ENCODE data around the gene SPDL1.

The SPDL1 gene, protein sequence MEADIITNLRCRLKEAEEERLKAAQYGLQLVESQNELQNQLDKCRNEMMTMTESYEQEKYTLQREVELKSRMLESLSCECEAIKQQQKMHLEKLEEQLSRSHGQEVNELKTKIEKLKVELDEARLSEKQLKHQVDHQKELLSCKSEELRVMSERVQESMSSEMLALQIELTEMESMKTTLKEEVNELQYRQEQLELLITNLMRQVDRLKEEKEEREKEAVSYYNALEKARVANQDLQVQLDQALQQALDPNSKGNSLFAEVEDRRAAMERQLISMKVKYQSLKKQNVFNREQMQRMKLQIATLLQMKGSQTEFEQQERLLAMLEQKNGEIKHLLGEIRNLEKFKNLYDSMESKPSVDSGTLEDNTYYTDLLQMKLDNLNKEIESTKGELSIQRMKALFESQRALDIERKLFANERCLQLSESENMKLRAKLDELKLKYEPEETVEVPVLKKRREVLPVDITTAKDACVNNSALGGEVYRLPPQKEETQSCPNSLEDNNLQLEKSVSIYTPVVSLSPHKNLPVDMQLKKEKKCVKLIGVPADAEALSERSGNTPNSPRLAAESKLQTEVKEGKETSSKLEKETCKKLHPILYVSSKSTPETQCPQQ

GRCh38 chr5:169583424-169584220, at the start of gene SPDL1:
SPDL1 (plus strand) TSS chr5:169583773; CDS start chr5:169588417, 4,644 bp downstream.
- peak; percentile 69 for DNase-seq (ENCODE audit: low read depth)

GRCh38 chr5:169534311-169534880, 49.2 kb upstream of the SPDL1 start:
- DNase-seq (ENCODE audit: low read depth): no peak

DNA sequence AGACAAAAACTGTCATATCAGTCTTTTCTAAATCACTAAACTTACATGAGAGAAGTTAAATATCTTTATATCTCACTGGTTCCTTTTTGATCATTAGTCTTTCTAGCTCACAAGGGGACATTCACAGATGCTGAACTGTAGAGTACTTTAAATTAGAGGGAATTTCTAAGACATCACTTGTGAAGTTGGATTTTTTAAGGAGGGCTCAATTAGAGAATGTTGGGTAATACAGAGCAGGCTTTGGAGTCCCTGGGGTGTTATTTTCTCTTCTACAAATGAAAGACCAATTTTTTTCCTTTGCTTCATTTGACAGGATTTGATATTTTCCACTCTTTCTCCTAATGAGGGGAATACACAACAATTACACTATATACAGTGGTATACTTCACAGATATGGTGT, 48.6 kb upstream of the SPDL1 start:
- no peak for DNase-seq (ENCODE audit: low read depth)

DNA sequence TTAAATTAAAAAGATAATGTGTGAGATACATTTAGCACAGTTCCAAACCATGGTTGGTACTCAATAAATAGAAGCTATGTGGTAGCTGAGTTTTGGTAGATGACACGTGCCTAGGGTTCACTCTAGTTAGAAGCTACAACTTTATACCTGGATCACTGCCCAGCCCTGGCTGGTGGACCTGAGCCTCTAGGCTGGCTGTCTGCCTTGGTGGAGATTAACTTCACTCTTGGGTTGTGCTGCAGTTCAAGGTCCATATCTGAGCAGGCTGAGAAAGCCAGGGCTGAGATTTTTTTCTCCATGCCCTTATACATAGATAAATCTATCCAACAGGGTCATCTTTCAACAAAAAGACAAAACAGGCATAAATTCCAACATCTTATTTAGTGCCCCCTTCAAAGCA, 44.6 kb upstream of the SPDL1 start:
- no peak for DNase-seq (ENCODE audit: low read depth)

GRCh38 chr5:169542811-169543210, 40.8 kb upstream of the SPDL1 start:
- DNase-seq (ENCODE audit: low read depth): no peak

DNA sequence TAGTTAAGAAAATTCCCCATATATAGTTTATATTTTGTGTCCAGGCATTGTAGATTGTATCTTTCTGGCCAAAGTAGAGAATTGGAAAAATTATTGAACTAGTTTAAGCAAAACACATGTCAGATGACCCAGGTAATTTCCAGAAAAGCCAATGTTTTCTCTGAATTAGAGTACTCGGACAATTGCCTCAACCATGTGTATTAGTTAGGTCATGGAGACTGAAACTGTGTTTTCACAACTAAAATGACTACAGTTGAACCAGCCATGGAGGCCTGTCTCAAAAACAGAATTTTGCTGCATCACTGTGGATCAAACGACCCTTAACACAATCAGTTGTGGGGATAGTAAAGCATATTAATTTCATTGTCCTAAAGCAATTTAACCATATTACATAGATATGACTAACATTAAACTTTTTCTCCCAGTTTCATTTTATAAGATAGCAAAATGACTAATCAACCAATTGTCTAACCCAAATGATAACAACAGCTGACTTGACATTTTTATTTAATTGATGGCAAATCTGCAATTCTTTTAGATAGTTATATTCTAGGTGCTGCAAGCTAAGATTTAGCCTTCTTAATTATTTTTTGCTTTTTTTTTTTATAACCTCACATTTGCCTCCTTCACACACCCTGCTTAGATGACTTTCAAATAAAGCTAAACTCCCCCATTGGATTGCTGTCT, 39.2 kb upstream of the SPDL1 start:
- DNase-seq (ENCODE audit: low read depth): no peak

DNA sequence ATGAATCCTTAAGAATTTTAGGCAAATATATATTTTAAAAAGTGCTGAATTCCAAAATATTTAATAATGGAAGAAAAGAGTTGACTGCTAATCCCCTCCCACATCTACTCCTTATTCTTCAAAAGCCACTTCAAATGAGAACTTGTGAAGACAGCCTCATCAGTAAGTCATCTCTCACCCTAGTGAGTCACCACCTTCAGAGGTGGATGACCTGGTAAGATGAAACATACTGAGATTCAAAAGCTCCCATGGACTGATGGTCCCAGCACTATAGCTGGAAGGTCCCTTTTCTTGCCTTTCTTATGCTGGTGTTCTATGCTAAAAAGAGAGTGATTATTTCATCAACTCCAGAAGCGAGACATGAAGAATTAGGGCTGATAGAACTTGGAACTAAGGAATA, 37.8 kb upstream of the SPDL1 start:
- no peak for DNase-seq (ENCODE audit: low read depth)

- DNase-seq (ENCODE audit: low read depth): no peak
Observed at GRCh38 chr5:169546346-169546745, 37.2 kb upstream of the SPDL1 start.

- no peak for DNase-seq (ENCODE audit: low read depth)
Observed at GRCh38 chr5:169547508-169547907, 36.1 kb upstream of the SPDL1 start.

DNA sequence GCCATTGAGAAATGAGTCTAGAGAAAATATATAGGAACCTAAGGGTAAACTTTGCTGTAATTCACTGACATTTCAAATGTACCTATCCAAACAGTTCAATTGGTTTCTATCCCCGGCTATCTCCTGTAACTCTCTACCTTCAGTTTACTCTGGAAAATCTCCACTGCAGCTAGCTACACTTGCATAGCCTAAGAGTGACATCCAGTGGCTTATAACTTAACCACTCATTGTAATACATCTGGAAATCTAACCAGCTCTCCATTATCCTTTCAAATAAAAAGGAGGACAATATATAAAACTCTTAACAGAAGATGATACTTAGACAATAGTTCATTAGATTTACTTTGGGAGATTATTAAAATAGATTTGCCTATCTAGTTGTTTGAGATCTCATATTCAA, 35.3 kb upstream of the SPDL1 start:
- DNase-seq (ENCODE audit: low read depth): no peak

DNA sequence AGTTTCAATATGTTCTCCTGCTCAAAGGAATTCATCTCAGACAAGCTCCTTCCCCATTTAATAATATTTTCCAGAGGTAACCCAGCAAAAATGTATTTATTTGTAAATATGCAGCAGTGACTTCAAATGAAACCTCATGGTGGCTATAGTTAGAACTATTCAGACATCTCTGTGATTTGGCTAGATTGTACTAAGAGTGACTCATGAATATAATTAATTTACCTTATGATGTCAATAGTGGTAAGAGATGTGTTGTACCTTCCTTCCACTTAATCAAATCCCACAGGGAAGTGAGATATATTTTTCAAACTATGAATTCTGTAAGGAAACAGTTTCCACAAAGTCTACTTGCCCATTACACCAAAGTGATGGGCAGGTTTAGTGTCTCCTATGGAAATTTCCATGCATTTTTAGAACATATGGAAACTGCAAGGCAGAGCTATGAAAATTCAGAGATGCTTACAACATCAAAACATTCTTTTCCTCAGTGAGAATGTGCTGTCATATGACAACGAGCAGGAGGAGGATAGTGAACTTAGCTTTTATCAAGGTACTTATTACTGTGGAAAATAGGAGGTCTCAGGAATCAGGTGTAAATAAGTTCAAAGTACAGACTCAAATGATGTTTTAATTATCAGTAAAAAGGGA, 34.0 kb upstream of the SPDL1 start:
- no peak for DNase-seq (ENCODE audit: low read depth)

GRCh38 chr5:169550227-169550626, 33.3 kb upstream of the SPDL1 start:
- DNase-seq (ENCODE audit: low read depth): no peak

GRCh38 chr5:169551146-169551545, 32.4 kb upstream of the SPDL1 start:
- no peak for DNase-seq (ENCODE audit: low read depth)

DNA sequence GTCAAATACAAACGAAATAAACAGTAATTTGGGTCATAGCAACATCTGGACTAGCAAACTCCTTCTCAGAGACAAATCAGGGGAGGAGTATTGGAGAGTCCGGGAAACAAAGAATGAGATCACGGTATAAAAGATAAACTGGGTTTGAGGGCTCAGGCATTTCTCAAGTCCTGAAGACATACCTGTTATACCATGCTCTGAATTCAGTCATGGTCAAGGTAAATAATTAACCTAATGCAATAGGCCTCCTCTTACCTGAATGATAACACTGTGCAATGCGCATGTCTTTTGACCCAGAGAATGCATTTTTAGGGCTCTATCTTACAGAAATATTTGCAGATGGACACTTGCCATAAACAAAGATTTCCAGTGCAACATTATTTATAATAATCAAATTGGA, 31.9 kb upstream of the SPDL1 start:
- DNase-seq (ENCODE audit: low read depth): no peak

DNA sequence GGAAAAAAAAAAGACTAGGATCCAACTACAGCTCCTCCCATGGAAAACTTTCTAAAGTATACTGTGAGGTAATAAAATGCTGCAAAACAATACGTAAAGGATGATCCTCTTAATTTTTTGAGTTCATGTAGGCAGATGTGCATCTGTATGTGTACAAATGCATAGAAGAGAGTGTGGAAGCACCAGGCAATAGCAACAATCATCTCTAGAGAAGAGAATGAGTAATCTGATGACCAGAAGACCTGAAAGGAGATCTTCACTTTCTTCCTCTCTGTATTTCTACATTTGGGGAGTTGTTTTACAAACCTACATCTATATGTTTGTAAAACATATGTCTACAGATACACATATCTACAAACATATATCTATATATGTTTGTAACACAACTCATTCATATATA, 29.3 kb upstream of the SPDL1 start:
- DNase-seq (ENCODE audit: low read depth): no peak

DNA sequence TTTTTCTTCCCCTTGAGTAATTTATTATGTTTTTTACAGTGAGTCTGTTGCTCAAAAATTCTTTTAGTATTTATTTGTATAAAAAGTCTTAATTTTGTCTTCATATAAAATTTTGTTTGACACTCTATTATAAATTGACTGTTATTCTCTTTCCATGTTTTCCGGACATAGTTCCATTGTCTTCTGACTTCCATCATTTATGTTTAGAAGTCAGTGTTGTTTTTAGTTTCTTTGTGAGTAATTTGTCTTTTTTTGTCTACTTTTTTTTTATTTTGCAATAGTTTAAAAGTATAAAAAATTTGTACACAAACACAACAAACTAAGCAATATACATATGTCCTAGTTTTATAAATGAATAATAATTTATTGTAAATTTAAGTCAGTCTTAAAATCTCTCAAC, 25.7 kb upstream of the SPDL1 start:
- DNase-seq (ENCODE audit: low read depth): no peak

DNA sequence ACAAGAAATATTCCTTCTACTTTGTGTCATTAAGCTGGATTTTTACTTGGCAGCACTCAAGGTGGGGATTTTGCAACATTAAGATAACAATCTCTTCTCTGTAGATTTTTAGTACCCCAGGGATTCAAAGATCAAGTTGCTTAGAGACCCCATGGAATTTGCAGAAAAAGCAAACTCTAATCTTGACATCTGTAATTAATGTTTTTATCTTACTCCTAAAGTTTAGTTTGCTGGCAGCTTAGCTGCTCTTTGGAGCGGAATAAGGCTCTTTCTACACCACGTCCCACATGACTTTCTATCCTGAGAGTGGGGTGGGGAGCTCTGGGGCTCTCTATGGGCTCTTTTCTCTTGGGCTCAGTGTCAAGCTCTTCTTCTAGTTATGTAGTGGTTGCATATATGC, 21.7 kb upstream of the SPDL1 start:
- no peak for DNase-seq (ENCODE audit: low read depth)

GRCh38 chr5:169563369-169563768, 20.2 kb upstream of the SPDL1 start:
- DNase-seq (ENCODE audit: low read depth): no peak

- no peak for DNase-seq (ENCODE audit: low read depth)
Observed at GRCh38 chr5:169566202-169566601, 17.4 kb upstream of the SPDL1 start.

DNA sequence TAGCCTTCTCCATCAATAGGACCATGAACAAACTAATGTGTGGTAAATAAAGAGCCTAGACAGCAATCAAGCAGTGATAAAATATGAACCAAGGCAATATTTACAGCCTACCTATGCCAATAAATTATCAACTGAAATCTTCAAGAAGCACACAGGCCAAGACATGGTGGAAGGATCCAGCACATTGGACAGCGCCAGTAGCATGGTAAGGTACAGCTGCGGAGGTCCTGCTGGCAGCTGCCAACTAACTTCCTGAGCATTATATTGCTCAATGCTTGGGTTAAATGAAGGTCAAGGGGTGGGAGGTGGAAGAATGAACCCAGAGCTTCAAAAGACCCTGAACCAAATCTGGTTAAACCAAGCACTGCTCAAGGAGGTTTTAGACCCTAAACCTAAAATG, 16.5 kb upstream of the SPDL1 start:
- no peak for DNase-seq (ENCODE audit: low read depth)

DNA sequence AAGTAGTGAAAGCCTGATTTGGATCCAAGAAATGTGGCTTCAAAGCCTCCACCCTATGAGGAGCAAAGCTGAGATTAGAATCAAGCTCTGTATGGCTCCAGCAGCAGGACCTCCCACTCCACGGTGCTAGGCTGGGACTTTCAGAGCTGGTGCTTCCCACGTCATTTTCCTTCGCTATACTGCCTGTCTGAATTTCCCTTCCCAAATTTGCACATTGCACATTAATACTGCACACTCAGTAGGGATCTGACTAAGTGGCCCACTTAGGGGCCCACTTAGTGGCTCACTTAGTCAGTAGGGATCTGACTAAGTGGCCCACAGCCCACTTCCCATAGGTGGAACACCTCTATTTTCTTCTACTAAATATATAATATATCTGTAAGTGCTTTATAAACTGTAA, 14.1 kb upstream of the SPDL1 start:
- no peak for DNase-seq (ENCODE audit: low read depth)

GRCh38 chr5:169571355-169571754, 12.2 kb upstream of the SPDL1 start:
- DNase-seq (ENCODE audit: low read depth): no peak

All from stimulated activated CD8-positive, alpha-beta memory T cell treated with anti-CD3 and anti-CD28 coated beads, Interleukin-15, amount 100 ng/mL, for 24 hours (primary cell).